Endothelial cell of umbilical vein (primary cell): ENCODE results near the gene ANKRD61. TPM values are rescaled to one million over a fixed set of nuclear protein-coding genes. Genes with fewer than 3 reads are reported as not detected.

Experiments used
- BruUV-seq: library from RNA; stranded (reverse); fragments of 400-500 nt; replicated peaks from 2 replicates; lab custom pipeline; 2021; lab: Mats Ljungman, UMichigan
- CTCF ChIA-PET: fragments of 300-600, 350-600 bp; sonication (Branson Sonifier 250); formaldehyde crosslinking; loops from one replicate; lab custom pipeline; 2021; ENCODE audit warnings: antibody characterized with exemption, inconsistent platforms; lab: Charles Lee
- POLR2A ChIA-PET: fragments of 300-600, 350-600 bp; sonication (Branson Sonifier 250); formaldehyde crosslinking; loops from one replicate; lab custom pipeline; 2021; ENCODE audit warnings: antibody characterized with exemption, inconsistent platforms; lab: Charles Lee
- DNase-seq: peaks from one replicate; pipeline ENCODE4 v3.0.0-alpha.2; 2011; ENCODE audit warnings: low read depth, low spot score
- FAIRE-seq: peaks from 2 replicates; lab custom pipeline; 2011; peaks lifted over from hg19 to GRCh38; lab: Jason Lieb, UNC
- H2AFZ ChIP-seq: 2 replicates; pipeline ENCODE4 v1.6.0; 2012; ENCODE audit warnings: low read depth, low read length, control low read depth, inconsistent platforms
- H3K27ac ChIP-seq: 2 replicates; pipeline ENCODE4 v1.5.1; 2011; ENCODE audit warnings: low read depth, mild to moderate bottlenecking, control low read depth, low read length, moderate library complexity; ENCODE audit not compliant: insufficient read depth
- H3K27me3 ChIP-seq, 2 experiments: 2 replicates each; pipeline versions ENCODE4 v1.6.0 to v1.6.1; 2011; ENCODE audit warnings: low read length in 2 of 2, mixed read lengths in 1 of 2; ENCODE audit not compliant: control insufficient read depth in 2 of 2, insufficient read depth in 2 of 2
- H3K36me3 ChIP-seq, 2 experiments: 2 replicates in 1 of 2; 3 replicates in 1 of 2; pipeline ENCODE4 v1.5.1; 2011; ENCODE audit warnings: low read length in 2 of 2, mild to moderate bottlenecking in 1 of 2, moderate library complexity in 1 of 2; ENCODE audit not compliant: control insufficient read depth in 2 of 2, insufficient read depth in 2 of 2; ENCODE audit errors: extremely low read depth in 1 of 2
- H3K4me1 ChIP-seq: 3 replicates; pipeline ENCODE4 v1.5.1; 2011; ENCODE audit warnings: mild to moderate bottlenecking, low read length; ENCODE audit not compliant: control insufficient read depth, insufficient read depth; ENCODE audit errors: extremely low read depth
- H3K4me2 ChIP-seq: 2 replicates; pipeline ENCODE4 v1.6.1; 2011; ENCODE audit warnings: low read length, control low read depth, mixed read lengths; ENCODE audit not compliant: insufficient read depth
- H3K4me3 ChIP-seq, 3 experiments: fragments of 200-600 bp in 1 of 3; sonication (generic), shearing (Covaris generic) in 1 of 3; replicated peaks in 1 of 3; 2 replicates each; pipeline ENCODE4 v1.5.1; 2011 to 2016; ENCODE audit warnings: control low read depth in 3 of 3, low read length in 3 of 3, mild to moderate bottlenecking in 2 of 3, inconsistent platforms in 1 of 3, low read depth in 1 of 3, moderate library complexity in 1 of 3; ENCODE audit not compliant: insufficient read depth in 1 of 3
- H3K79me2 ChIP-seq: 2 replicates; pipeline ENCODE4 v1.6.0; 2012; ENCODE audit warnings: low read length, inconsistent platforms; ENCODE audit not compliant: control insufficient read depth, insufficient read depth
- H3K9ac ChIP-seq: replicated peaks from 2 replicates; pipeline ENCODE3; 2011; ENCODE audit warnings: low read length, control low read depth; ENCODE audit not compliant: insufficient read depth; ENCODE audit errors: extremely low read depth
- H3K9me1 ChIP-seq: replicated peaks from 3 replicates; pipeline ENCODE4 v1.6.0; 2011; ENCODE audit warnings: mild to moderate bottlenecking, low read length; ENCODE audit not compliant: control insufficient read depth, insufficient read depth; ENCODE audit errors: extremely low read depth
- H3K9me3 ChIP-seq: replicated peaks from 2 replicates; pipeline ENCODE4 v1.5.1; 2012; ENCODE audit warnings: low read length, inconsistent platforms; ENCODE audit not compliant: control insufficient read depth, insufficient read depth
- H4K20me1 ChIP-seq: replicated peaks from 2 replicates; pipeline ENCODE3; 2011; ENCODE audit warnings: mild to moderate bottlenecking, low read length; ENCODE audit not compliant: control insufficient read depth, insufficient read depth; ENCODE audit errors: extremely low read depth
- CTCF ChIP-seq, 2 donors: IDR thresholded peaks; 1 replicate in 1 of 2; 2 replicates in 1 of 2; pipeline ENCODE4 v1.5.1; 2011; ENCODE audit warnings: low read length in 2 of 2, mild to moderate bottlenecking in 2 of 2, moderate library complexity in 2 of 2, control low read depth in 1 of 2, inconsistent platforms in 1 of 2, low read depth in 1 of 2; ENCODE audit not compliant: insufficient read depth in 1 of 2; ENCODE audit errors: extremely low read depth in 1 of 2
- EZH2 ChIP-seq: IDR thresholded peaks from 2 replicates; pipeline ENCODE4 v1.6.1; 2012; ENCODE audit warnings: borderline replicate concordance, low read depth, mild to moderate bottlenecking, moderate library complexity, low read length, inconsistent platforms; ENCODE audit not compliant: severe bottlenecking
- FOS ChIP-seq: IDR thresholded peaks from 2 replicates; pipeline ENCODE4 v1.6.1; 2011; ENCODE audit warnings: mild to moderate bottlenecking, low read length, moderate library complexity, borderline replicate concordance; ENCODE audit not compliant: insufficient read depth
- GATA2 ChIP-seq: IDR thresholded peaks from 2 replicates; pipeline ENCODE4 v1.7.0; 2011; ENCODE audit warnings: low read depth, mild to moderate bottlenecking, moderate library complexity, mixed read lengths, low read length; ENCODE audit not compliant: insufficient read length, insufficient read depth
- JUN ChIP-seq: IDR thresholded peaks from 2 replicates; pipeline ENCODE4 v1.6.1; 2011; ENCODE audit warnings: borderline replicate concordance, low read depth; ENCODE audit not compliant: insufficient read length, insufficient read depth
- MAX ChIP-seq: IDR thresholded peaks from 2 replicates; pipeline ENCODE4 v1.6.1; 2011; ENCODE audit not compliant: insufficient read depth, insufficient read length
- MYC ChIP-seq: IDR thresholded peaks from one replicate; pipeline ENCODE4 v1.6.1; 2011; ENCODE audit warnings: mild to moderate bottlenecking, low read depth, low read length
- POLR2AphosphoS5 ChIP-seq: IDR thresholded peaks from 2 replicates; pipeline ENCODE4 v1.6.1; 2012; ENCODE audit warnings: low read depth, mild to moderate bottlenecking, control low read depth, low read length, moderate library complexity; ENCODE audit not compliant: insufficient read depth
- dilution Hi-C: fragments of 300-500 bp; cut with MboI; formaldehyde crosslinking; loops from one replicate; pipeline ENCODE4 v1.15.0; 2019; ENCODE audit warnings: low sequenced_read_pairs; ENCODE audit not compliant: extremely low pct_ligation_motif_present
- intact Hi-C: fragments of 100-400 bp; cut with micrococcal nuclease; formaldehyde crosslinking; loops from one replicate; pipeline ENCODE4 v1.10.0; 2022
- polyA plus RNA-seq, 4 experiments: library from polyadenylated mRNA; depleted of rRNA in 3 of 4; stranded (reverse) in 3 of 4; unstranded in 1 of 4; fragments of >200 nt; gene quantifications; 2 replicates each; pipeline versions ENCODE4 v1.2.1 to v1.2.3, GENCODE V29; 2011 to 2012; ENCODE audit warnings: missing spikeins in 1 of 4
- total RNA-seq: library from RNA; stranded (reverse); gene quantifications from 2 replicates; pipeline ENCODE4 v1.2.3, GENCODE V29; 2021

Gene ANKRD61
- total and polyA plus RNA-seq, 2 donors (not counting 3 experiments of a cell fraction or from before 2014, with no cell fraction given): 0.18 to 0.53 TPM

DNA sequence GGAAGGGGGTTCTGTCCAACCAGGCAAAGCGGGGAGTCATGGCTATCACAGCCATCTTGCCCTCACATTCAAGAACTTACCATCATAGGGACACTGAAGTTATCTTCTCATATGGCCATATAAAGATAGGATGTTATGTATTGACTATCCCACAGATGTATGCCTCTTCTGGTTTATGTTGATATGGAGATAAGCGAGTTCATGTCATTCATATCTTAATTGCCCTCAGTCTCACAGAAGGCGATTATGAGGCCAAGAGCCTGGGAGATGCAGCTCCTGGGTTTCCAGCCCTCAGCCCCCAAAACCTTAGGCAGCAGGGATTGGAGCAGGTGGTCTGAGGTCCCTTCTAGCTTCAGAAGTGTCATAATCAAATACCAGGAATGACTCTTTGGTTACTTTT is 8.5 kb upstream of the ANKRD61 start:
- ChIA-PET CTCF (no interaction called here), POLR2A (no interaction called here)
- H3K36me3 ChIP-seq: peaks cover 28 to 29% of the 10 kb centered on the region in 2 experiments
- no peak for FAIRE-seq
- no peak overlapping the region for H3K4me3 ChIP-seq
- no peak overlapping the region for H3K9ac ChIP-seq
- TF ChIP-seq EZH2: no peak
- TF ChIP-seq CTCF (IDR thresholded peaks at IDR 0.05; ENCODE audit: extremely low read depth in 1 of 2, insufficient read depth in 1 of 2, low read depth in 1 of 2, low read length in 2 of 2): no peak
- TF ChIP-seq MYC: no peak
- TF ChIP-seq POLR2AphosphoS5: no peak
- TF ChIP-seq GATA2: no peak
- no peak for TF ChIP-seq MAX
- TF ChIP-seq FOS: no peak
- TF ChIP-seq JUN: no peak
- H3K27me3 ChIP-seq: no peaks in the 10 kb centered on the region
- H3K4me2 ChIP-seq: no peak overlapping the region
- no peaks in the 10 kb centered on the region for H3K79me2 ChIP-seq
- no peak for DNase-seq
- H3K27ac ChIP-seq: no peak overlapping the region
- dilution Hi-C loops (no loop called here), intact Hi-C loops (loop anchor here (10.0 kb wide), 1 partner anchor 168 kb away; no protein-coding TSS in a partner anchor)
- H2AFZ ChIP-seq: no peak overlapping the region
- H4K20me1 ChIP-seq: no peaks in the 10 kb centered on the region
- no TSS peak for BruUV-seq
- H3K4me1 ChIP-seq: peaks cover 3% of the 10 kb centered on the region
- H3K9me3 ChIP-seq: no peaks in the 10 kb centered on the region
- no peaks in the 10 kb centered on the region for H3K9me1 ChIP-seq
